NOMO-1 treated with dmso at 0.1 percent for 144 hours (cell line): ENCODE measurements around the gene SUMF1.

Experiments used
- DNase-seq: peaks from one replicate; lab custom pipeline; 2025; ENCODE audit not compliant: unreplicated experiment; lab: John Stamatoyannopoulos, UW

The SUMF1 gene

GRCh38 chr3:4394567-4394966 lies 72.5 kb downstream of the SUMF1 start:
- no peak for DNase-seq

- DNase-seq: no peak
These were observed 73.0 kb downstream of the SUMF1 start for GRCh38 chr3:4394048-4394447.

- no peak for DNase-seq
These were observed 74.1 kb downstream of the SUMF1 start for GRCh38 chr3:4392992-4393391.

- DNase-seq: no peak
These were observed 79.6 kb downstream of the SUMF1 start for GRCh38 chr3:4387210-4388204.

GRCh38 chr3:4385201-4385600 lies 81.9 kb downstream of the SUMF1 start:
- DNase-seq: no peak

- DNase-seq: no peak
These were observed 87.1 kb downstream of the SUMF1 start for GRCh38 chr3:4380013-4380412.

GRCh38 chr3:4376499-4376898 lies 90.6 kb downstream of the SUMF1 start:
- DNase-seq: no peak

- DNase-seq: no peak
These were observed 91.2 kb downstream of the SUMF1 start for GRCh38 chr3:4375911-4376310.

GRCh38 chr3:4373669-4374068 lies 93.4 kb downstream of the SUMF1 start:
- DNase-seq: no peak

- no peak for DNase-seq
These were observed 104.5 kb downstream of the SUMF1 start for GRCh38 chr3:4362523-4362922.

GRCh38 chr3:4360817-4361216 lies 106.3 kb downstream of the SUMF1 start:
- no peak for DNase-seq

GRCh38 chr3:4359805-4360502 lies 107.1 kb downstream of the SUMF1 start:
- DNase-seq: no peak

GRCh38 chr3:4358273-4358672 lies 108.8 kb downstream of the SUMF1 start:
- DNase-seq: no peak

GRCh38 chr3:4356546-4357410 lies 110.3 kb downstream of the SUMF1 start:
- no peak for DNase-seq

- no peak for DNase-seq
These were observed 110.9 kb downstream of the SUMF1 start for GRCh38 chr3:4356220-4356540.

GRCh38 chr3:4355401-4356219 lies 111.5 kb downstream of the SUMF1 start:
- DNase-seq: no peak

GRCh38 chr3:4351872-4352271 lies 115.2 kb downstream of the SUMF1 start:
- no peak for DNase-seq

- DNase-seq: no peak
These were observed 115.8 kb downstream of the SUMF1 start for GRCh38 chr3:4351164-4351855.

- peak; percentile 39 for DNase-seq
These were observed 116.3 kb downstream of the SUMF1 start for GRCh38 chr3:4350789-4351163.

- DNase-seq: peak; percentile 41
These were observed 123.8 kb downstream of the SUMF1 start for GRCh38 chr3:4343258-4343657.
